ENCODE measurements around the gene ADGRB2. TPM values are rescaled to one million over a fixed set of nuclear protein-coding genes. Genes with fewer than 3 reads are reported as not detected.

ADGRB2 gene
- total RNA-seq, 2 donors from 2014 or later, result 14.4 to 19.1 TPM

DNA sequence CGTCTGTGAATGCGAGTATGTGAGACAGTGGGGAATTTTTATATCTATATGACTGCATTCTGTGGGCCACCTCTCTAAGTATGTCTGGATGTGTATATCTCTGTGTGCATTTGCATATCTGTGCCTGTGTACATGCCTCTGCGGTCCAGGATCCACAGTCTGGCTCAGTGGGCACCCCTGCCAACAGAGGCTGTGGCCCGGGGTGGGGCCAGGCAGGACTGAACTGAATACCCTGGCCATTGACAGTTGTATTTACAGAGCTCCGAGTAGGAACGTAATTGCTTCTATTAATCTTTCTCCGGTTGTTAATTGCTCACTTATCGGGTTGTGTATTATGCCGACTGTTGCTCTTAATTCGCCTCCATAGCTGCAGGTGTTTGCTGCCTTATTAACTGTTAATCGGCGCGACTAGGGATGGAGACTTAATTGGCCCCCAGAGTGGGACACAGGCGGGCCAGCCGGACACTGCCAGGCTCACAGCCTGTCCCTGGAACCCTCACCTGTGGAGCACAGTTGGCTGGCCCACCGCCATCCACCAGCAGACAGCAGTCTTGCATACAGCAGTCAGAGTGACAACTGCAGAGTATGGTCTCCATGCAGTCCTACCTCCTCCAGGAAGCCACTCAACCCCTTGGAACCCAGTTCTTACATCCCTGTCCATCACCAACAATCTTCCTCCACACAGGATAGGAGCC, 22.4 kb upstream of the ADGRB2 start:
- Histone ChIP-seq H3K9me3 (no peaks in the 10 kb centered on the region), H3K36me3 (no peaks in the 10 kb centered on the region), H3K4me3 (no peak overlapping the region), H3K27ac (no peak overlapping the region), H3K4me1 (peaks cover 0 to 30% of the 10 kb centered on the region in 2 donors), H3K27me3 (no peaks in the 10 kb centered on the region)
- TF ChIP-seq, protein P1, sequence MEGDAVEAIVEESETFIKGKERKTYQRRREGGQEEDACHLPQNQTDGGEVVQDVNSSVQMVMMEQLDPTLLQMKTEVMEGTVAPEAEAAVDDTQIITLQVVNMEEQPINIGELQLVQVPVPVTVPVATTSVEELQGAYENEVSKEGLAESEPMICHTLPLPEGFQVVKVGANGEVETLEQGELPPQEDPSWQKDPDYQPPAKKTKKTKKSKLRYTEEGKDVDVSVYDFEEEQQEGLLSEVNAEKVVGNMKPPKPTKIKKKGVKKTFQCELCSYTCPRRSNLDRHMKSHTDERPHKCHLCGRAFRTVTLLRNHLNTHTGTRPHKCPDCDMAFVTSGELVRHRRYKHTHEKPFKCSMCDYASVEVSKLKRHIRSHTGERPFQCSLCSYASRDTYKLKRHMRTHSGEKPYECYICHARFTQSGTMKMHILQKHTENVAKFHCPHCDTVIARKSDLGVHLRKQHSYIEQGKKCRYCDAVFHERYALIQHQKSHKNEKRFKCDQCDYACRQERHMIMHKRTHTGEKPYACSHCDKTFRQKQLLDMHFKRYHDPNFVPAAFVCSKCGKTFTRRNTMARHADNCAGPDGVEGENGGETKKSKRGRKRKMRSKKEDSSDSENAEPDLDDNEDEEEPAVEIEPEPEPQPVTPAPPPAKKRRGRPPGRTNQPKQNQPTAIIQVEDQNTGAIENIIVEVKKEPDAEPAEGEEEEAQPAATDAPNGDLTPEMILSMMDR (IDR thresholded peaks at IDR 0.05), result no peak
- DNase-seq (ENCODE audit: low spot score), result no peak

DNA sequence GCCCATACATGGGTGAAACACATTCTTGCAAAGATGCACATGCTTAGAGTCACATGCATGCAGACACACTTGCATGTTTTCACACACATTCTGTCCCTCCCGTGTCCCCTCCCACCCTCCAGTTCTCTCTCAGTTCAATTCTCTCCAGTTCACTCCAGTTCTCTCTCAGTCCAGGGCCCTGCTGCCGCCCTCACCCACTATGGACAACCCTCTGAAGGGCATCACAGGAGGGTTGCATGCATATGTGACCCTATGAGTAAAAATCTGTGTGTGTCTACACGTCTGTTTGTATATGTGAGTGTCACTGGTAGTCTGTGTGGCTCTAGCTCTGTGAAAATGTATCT, 21.8 kb upstream of the ADGRB2 start:
- Histone ChIP-seq H3K27me3 (no peaks in the 10 kb centered on the region), H3K4me1 (peaks cover 0 to 35% of the 10 kb centered on the region in 2 donors), H3K36me3 (no peaks in the 10 kb centered on the region), H3K4me3 (no peak overlapping the region), H3K9me3 (no peaks in the 10 kb centered on the region), H3K27ac (no peak overlapping the region)
- no peak for DNase-seq (ENCODE audit: low spot score)
- TF ChIP-seq, protein P1 (IDR thresholded peaks at IDR 0.05), result no peak

DNA sequence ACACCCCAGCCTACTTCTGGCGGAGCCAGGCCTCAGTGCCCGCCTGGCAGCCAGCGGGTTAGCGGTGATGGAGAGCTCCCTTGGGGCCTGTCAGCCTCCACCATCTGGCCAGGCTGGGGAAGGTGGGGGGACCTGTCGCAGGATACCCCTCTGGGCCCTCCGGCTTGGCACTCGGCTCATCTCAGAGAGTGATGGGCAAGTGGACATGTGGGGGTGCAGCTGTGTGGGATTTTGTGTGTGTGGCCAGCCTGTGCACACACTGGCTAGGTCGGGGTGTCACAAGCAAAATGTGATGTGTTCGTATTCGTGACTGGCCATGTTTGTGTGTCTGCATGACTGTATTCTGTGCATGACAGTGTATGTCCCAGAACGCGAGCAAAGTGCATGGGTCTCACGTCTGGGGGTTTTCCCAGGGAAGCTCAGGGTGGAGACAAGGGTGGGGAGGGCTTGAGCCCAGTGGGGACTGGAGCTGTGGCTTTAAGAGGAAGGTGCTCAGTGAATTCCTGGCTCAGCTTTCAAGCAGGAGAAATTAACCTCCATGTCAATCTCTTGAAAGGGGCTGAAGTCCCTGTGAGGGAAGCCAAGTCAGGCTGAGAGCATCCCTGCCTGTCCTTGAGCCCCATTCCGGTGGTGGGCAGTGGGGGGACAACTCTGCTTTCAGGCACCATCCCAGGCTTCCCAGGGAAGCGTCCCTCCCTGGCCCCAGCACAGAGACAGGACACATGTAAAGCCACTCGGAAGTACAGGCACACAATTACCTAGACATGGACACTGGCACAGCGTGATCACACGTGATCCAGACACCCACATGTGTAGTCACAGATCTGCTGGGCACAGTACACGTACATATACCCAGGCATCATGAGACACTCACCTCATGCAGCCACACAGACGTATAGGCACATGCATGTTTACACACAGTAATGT, 21.1 kb upstream of the ADGRB2 start:
- DNase-seq (ENCODE audit: low spot score), result no peak
- H3K27me3 ChIP-seq, result no peaks in the 10 kb centered on the region
- no peak overlapping the region for H3K4me3 ChIP-seq
- peaks cover 0 to 35% of the 10 kb centered on the region in 2 donors for H3K4me1 ChIP-seq
- H3K9me3 ChIP-seq, result no peaks in the 10 kb centered on the region
- TF ChIP-seq, protein P1 (IDR thresholded peaks at IDR 0.05), result no peak
- H3K27ac ChIP-seq, result no peak overlapping the region
- no peaks in the 10 kb centered on the region for H3K36me3 ChIP-seq

DNA sequence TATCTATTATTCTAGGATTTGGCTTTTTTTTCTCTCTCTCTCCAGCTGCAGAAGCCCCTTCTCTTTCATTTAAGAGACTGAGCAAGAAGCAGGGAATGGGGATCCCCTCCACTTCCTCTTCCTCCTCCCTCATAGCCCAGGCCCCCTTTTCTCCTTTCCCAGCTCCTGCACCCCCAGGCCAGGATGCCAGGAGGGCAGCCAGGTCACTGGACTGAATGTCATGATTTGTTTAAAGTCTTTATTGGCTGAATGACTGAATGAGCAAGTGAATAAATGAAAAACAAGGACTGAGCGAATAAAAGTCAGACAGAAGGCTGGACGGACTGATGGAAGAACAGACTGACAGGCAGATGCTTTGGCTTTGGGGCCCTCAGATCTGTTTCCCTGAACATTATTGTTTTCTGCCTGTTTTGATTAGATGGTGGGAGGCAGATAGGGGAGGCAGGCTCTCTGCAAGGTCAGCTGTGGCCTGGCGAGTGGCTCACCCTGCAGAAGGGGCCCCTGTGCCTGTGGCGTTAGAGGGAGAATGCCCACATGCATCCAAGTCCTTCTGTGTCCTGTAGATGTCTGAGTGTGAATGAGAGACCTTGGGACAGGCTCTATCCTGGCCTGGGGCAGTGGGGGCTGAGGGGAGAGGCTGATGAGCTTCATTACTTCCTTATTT, 20.3 kb upstream of the ADGRB2 start:
- Histone ChIP-seq H3K9me3 (no peaks in the 10 kb centered on the region), H3K4me3 (no peak overlapping the region), H3K27ac (no peak overlapping the region), H3K36me3 (no peaks in the 10 kb centered on the region), H3K27me3 (no peaks in the 10 kb centered on the region), H3K4me1 (peaks cover 0 to 33% of the 10 kb centered on the region in 2 donors)
- no peak for DNase-seq (ENCODE audit: low spot score)
- TF ChIP-seq, protein P1 (IDR thresholded peaks at IDR 0.05), result no peak

DNA sequence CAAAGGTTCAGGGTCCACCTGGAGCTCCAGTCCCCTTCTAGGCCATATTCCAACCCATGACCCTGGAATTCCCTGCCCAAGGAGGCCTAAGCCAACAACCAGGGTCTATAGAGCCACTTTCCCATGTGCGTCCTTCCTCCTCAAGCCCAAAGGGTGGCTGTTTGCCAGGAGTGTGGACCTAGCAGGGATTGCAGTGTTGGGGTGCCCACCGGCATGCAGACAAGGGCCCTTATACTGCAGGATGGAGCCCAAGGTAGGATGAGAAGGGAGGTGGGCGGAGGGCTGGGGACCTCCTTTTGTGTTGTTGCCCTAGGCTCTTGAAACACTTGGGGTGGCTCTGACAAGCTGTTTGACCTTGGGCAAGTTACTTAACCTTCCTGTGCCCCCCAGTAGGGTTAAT, 19.7 kb upstream of the ADGRB2 start:
- H3K27me3 ChIP-seq, result no peaks in the 10 kb centered on the region
- H3K9me3 ChIP-seq, result no peaks in the 10 kb centered on the region
- H3K36me3 ChIP-seq, result no peaks in the 10 kb centered on the region
- no peak overlapping the region for H3K27ac ChIP-seq
- no peak for DNase-seq (ENCODE audit: low spot score)
- TF ChIP-seq, protein P1 (IDR thresholded peaks at IDR 0.05), result no peak
- H3K4me3 ChIP-seq, result no peak overlapping the region
- peaks cover 0 to 28% of the 10 kb centered on the region in 2 donors for H3K4me1 ChIP-seq
